A549 (cell line): ENCODE data around the gene MEAF6.

Experiments used
- JUN ChIP-seq, 2 experiments: fragments of >200 bp; sonication (Bioruptor Twin); formaldehyde crosslinking; IDR thresholded peaks; 2 replicates in 1 of 2; 3 replicates in 1 of 2; pipeline ENCODE4 v1.6.1; 2016 to 2017
- POLR2A ChIP-seq: IDR thresholded peaks from 2 replicates; pipeline ENCODE4 v1.6.1; 2012; ENCODE audit warnings: mild to moderate bottlenecking, low read length
- REST ChIP-seq: fragments of 200-600 bp; sonication (generic); IDR thresholded peaks from 2 replicates; pipeline ENCODE4 v1.6.1; 2016; ENCODE audit warnings: antibody characterized with exemption, mild to moderate bottlenecking, moderate library complexity
- RFX5 ChIP-seq: fragments of 450-650 bp; IDR thresholded peaks from 2 replicates; pipeline ENCODE4 v1.7.1; 2014; ENCODE audit warnings: antibody characterized with exemption, mild to moderate bottlenecking, moderate library complexity
- SMC3 ChIP-seq: fragments of >200 bp; sonication (Bioruptor Twin); formaldehyde crosslinking; IDR thresholded peaks from 3 replicates; pipeline ENCODE4 v1.6.1; 2018; ENCODE audit warnings: inconsistent platforms

DNA sequence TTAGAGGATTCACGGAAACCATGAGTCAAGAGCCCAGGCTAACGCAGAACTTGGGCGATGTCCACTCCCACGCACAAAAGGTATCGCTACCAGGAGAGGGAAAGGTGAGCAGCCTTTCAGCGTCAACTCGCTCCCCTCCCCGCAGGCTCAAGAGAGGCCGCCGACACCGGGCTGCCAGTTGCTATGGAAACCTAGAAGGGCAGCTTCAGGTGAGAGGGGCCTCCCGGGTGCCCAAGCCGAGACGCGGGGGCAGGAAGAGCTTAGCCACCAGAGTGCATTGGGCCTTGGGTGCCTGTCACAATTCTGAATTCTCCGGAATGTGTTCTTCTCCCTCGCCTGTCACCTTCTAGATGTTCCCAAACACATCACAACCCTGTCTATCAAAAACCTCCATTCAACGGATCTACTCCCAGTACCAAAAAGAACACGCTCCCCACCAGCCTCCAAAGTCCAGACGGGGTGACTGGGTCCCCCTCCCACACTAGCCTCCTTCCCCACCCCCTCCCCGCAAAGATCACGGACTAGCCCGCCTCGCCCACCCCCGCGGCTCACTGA, 694 bp downstream of the MEAF6 start:
- TF ChIP-seq POLR2A: no peak
- no peak for TF ChIP-seq JUN (IDR thresholded peaks at IDR 0.05)
- no peak for TF ChIP-seq REST
- TF ChIP-seq RFX5: no peak
- no peak for TF ChIP-seq SMC3
